ENCODE results near the gene CD84.
"Not testable (repeated sequence)": the region's sequence is repeated elsewhere in the genome, so short reads cannot be mapped to it uniquely, and the experiment has no call there.

The CD84 gene

GRCh38 chr1:160597051-160597450 is 17.8 kb upstream of the CD84 start:
- H3K4me3 ChIP-seq (ENCODE audit: low read depth in 1 of 5, low read length in 5 of 5): no peak overlapping the region

GRCh38 chr1:160590488-160590887 is 11.2 kb upstream of the CD84 start:
- Histone ChIP-seq H3K4me1 (ENCODE audit: control insufficient read depth in 5 of 5, insufficient read depth in 5 of 5, low read length in 5 of 5) (no peaks in the 10 kb centered on the region), H3K27me3 (ENCODE audit: control insufficient read depth in 5 of 5, insufficient read depth in 4 of 5, low read length in 5 of 5) (no peaks in the 10 kb centered on the region), H3K27ac (ENCODE audit: low read depth, low read length) (no peak overlapping the region), H3K9me3 (ENCODE audit: control insufficient read depth in 5 of 5, low read length in 5 of 5) (no peaks in the 10 kb centered on the region), H3K9ac (ENCODE audit: low read length in 5 of 5) (no peak overlapping the region), H3K36me3 (ENCODE audit: control insufficient read depth in 5 of 5, insufficient read depth in 5 of 5, low read length in 5 of 5) (no peaks in the 10 kb centered on the region), H3K4me3 (ENCODE audit: low read depth in 1 of 5, low read length in 5 of 5) (no peak overlapping the region)

More at GRCh38 chr1:160597051-160597450, 17.8 kb upstream of the CD84 start:
- H3K4me1 ChIP-seq (ENCODE audit: control insufficient read depth in 5 of 5, insufficient read depth in 5 of 5, low read length in 5 of 5): no peaks in the 10 kb centered on the region
- no peaks in the 10 kb centered on the region for H3K36me3 ChIP-seq (ENCODE audit: control insufficient read depth in 5 of 5, insufficient read depth in 5 of 5, low read length in 5 of 5)
- no peaks in the 10 kb centered on the region for H3K27me3 ChIP-seq (ENCODE audit: control insufficient read depth in 5 of 5, insufficient read depth in 4 of 5, low read length in 5 of 5)
- H3K9me3 ChIP-seq (ENCODE audit: control insufficient read depth in 5 of 5, low read length in 5 of 5): peaks cover 0 to 14% (median 8%) of the 10 kb centered on the region in 5 donors
- H3K9ac ChIP-seq (ENCODE audit: low read length in 5 of 5): no peak overlapping the region
- no peak overlapping the region for H3K27ac ChIP-seq (ENCODE audit: low read depth, low read length)

DNA sequence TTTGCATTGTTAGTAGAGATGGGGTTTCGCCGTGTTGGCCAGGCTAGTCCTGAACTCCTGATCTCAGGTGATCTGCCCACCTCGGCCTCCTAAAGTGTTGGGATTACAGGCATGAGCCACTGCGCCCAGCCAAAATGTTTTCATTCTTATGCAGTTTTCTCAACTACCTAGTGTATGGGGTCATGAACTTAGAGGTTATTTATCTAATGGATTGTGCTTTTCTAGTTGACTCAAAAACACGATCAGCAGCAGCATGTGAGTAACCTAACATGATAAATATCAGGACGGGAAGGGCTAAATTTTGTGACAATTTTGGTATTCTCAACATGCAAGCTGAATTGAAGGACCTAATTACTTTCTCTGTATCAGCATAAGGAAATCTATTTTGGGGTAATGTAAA is 9.2 kb upstream of the CD84 start:
- H3K27ac ChIP-seq (ENCODE audit: low read depth, low read length): no peak overlapping the region

GRCh38 chr1:160584784-160585183 is 5.5 kb upstream of the CD84 start:
- Histone ChIP-seq H3K9ac (ENCODE audit: low read length in 5 of 5) (no peak overlapping the region), H3K27me3 (ENCODE audit: control insufficient read depth in 5 of 5, insufficient read depth in 4 of 5, low read length in 5 of 5) (no peaks in the 10 kb centered on the region), H3K9me3 (ENCODE audit: control insufficient read depth in 5 of 5, low read length in 5 of 5) (no peaks in the 10 kb centered on the region), H3K27ac (ENCODE audit: low read depth, low read length) (no peak overlapping the region), H3K4me3 (ENCODE audit: low read depth in 1 of 5, low read length in 5 of 5) (no peak overlapping the region), H3K36me3 (ENCODE audit: control insufficient read depth in 5 of 5, insufficient read depth in 5 of 5, low read length in 5 of 5) (no peaks in the 10 kb centered on the region), H3K4me1 (ENCODE audit: control insufficient read depth in 5 of 5, insufficient read depth in 5 of 5, low read length in 5 of 5) (peaks cover 0 to 3% (median 0%) of the 10 kb centered on the region in 5 donors)

More for the DNA sequence above, 9.2 kb upstream of the CD84 start:
- Histone ChIP-seq H3K4me1 (ENCODE audit: control insufficient read depth in 5 of 5, insufficient read depth in 5 of 5, low read length in 5 of 5) (no peaks in the 10 kb centered on the region), H3K36me3 (ENCODE audit: control insufficient read depth in 5 of 5, insufficient read depth in 5 of 5, low read length in 5 of 5) (no peaks in the 10 kb centered on the region), H3K9ac (ENCODE audit: low read length in 5 of 5) (no peak overlapping the region), H3K4me3 (ENCODE audit: low read depth in 1 of 5, low read length in 5 of 5) (no peak overlapping the region), H3K27me3 (ENCODE audit: control insufficient read depth in 5 of 5, insufficient read depth in 4 of 5, low read length in 5 of 5) (no peaks in the 10 kb centered on the region), H3K9me3 (ENCODE audit: control insufficient read depth in 5 of 5, low read length in 5 of 5) (no peaks in the 10 kb centered on the region)

DNA sequence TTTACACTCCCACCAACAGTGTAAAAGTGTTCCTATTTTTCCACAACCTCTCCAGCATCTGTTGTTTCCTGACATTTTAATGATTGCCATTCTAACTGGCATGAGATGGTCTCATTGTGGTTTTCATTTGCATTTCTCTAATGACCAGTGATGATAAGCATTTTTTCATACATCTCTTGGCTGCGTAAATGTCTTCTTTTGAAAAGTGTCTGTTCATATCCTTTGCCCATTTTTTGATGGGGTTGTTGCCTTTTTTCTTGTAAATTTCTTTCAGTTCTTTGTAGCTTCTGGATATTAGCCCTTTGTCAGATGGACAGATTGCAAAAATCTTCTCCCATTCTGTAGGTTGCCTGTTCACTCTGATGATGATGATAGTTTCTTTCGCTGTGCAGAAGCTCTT is 3.7 kb upstream of the CD84 start:
- not testable (repeated sequence) for H3K36me3 ChIP-seq (ENCODE audit: control insufficient read depth in 5 of 5, insufficient read depth in 5 of 5, low read length in 5 of 5); H3K27me3 ChIP-seq (ENCODE audit: control insufficient read depth in 5 of 5, insufficient read depth in 4 of 5, low read length in 5 of 5); H3K27ac ChIP-seq (ENCODE audit: low read depth, low read length); H3K9ac ChIP-seq (ENCODE audit: low read length in 5 of 5); H3K4me3 ChIP-seq (ENCODE audit: low read depth in 1 of 5, low read length in 5 of 5); H3K9me3 ChIP-seq (ENCODE audit: control insufficient read depth in 5 of 5, low read length in 5 of 5); H3K4me1 ChIP-seq (ENCODE audit: control insufficient read depth in 5 of 5, insufficient read depth in 5 of 5, low read length in 5 of 5)

DNA sequence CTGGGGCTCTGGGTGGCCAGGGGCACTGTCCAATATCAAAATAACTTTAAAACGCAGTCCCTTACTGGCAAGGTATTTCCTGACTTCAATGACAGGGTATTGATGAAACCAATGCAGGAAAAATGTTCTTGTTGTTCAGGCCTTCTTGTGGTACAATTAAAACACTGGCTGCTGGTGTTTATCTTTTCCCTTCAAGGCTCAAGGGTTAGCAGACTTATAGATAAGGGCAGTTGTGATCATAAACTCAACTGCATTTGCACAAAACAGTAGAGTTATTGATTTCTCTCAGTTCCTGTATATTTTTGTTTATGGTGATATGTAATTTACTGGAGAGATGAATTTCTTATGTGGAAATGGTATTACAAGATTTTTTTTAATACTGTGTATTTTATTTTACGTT is 2.7 kb upstream of the CD84 start:
- Histone ChIP-seq H3K4me3 (ENCODE audit: low read depth in 1 of 5, low read length in 5 of 5) (no peak overlapping the region), H3K36me3 (ENCODE audit: control insufficient read depth in 5 of 5, insufficient read depth in 5 of 5, low read length in 5 of 5) (no peaks in the 10 kb centered on the region), H3K9ac (ENCODE audit: low read length in 5 of 5) (no peak overlapping the region), H3K27me3 (ENCODE audit: control insufficient read depth in 5 of 5, insufficient read depth in 4 of 5, low read length in 5 of 5) (no peaks in the 10 kb centered on the region), H3K9me3 (ENCODE audit: control insufficient read depth in 5 of 5, low read length in 5 of 5) (no peaks in the 10 kb centered on the region), H3K4me1 (ENCODE audit: control insufficient read depth in 5 of 5, insufficient read depth in 5 of 5, low read length in 5 of 5) (peaks cover 0 to 3% (median 0%) of the 10 kb centered on the region in 5 donors), H3K27ac (ENCODE audit: low read depth, low read length) (no peak overlapping the region)

DNA sequence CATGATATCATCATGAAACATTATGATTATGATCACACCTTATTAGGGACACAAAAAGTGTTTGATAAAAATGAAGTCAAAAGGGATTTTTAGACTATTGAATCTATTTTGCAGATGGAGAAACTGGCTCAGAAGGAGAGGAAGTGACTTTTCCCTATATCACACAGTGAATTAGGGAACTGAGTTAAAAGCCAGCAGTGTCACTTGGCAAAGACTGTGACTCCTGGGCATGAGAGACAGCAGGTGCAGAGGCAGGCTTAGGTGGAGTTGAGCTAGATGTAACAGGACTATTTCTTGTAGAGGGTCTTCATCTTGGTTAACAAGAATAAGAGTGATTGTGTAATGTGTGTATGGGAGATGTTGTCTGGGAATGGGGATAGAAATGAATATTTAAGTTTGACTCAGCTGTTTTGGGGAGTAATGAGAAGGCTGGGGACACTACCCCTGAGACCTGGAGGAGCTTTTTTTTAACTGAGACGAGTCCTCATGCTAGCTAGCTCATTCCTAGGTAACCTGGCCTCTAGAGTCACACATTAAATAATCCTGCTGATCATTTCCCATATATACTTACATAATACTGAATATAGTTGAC is 1.0 kb upstream of the CD84 start:
- Histone ChIP-seq H3K4me3 (ENCODE audit: low read depth in 1 of 5, low read length in 5 of 5) (no peak overlapping the region), H3K9ac (ENCODE audit: low read length in 5 of 5) (no peak overlapping the region), H3K4me1 (ENCODE audit: control insufficient read depth in 5 of 5, insufficient read depth in 5 of 5, low read length in 5 of 5) (peaks cover 0 to 10% (median 0%) of the 10 kb centered on the region in 5 donors), H3K9me3 (ENCODE audit: control insufficient read depth in 5 of 5, low read length in 5 of 5) (no peaks in the 10 kb centered on the region), H3K27ac (ENCODE audit: low read depth, low read length) (no peak overlapping the region), H3K27me3 (ENCODE audit: control insufficient read depth in 5 of 5, insufficient read depth in 4 of 5, low read length in 5 of 5) (no peaks in the 10 kb centered on the region), H3K36me3 (ENCODE audit: control insufficient read depth in 5 of 5, insufficient read depth in 5 of 5, low read length in 5 of 5) (no peaks in the 10 kb centered on the region)

GRCh38 chr1:160578525-160579191 is 638 bp downstream of the CD84 start:
- Histone ChIP-seq H3K36me3 (ENCODE audit: control insufficient read depth in 5 of 5, insufficient read depth in 5 of 5, low read length in 5 of 5) (no peaks in the 10 kb centered on the region), H3K4me1 (ENCODE audit: control insufficient read depth in 5 of 5, insufficient read depth in 5 of 5, low read length in 5 of 5) (peaks cover 0 to 15% (median 0%) of the 10 kb centered on the region in 5 donors), H3K4me3 (ENCODE audit: low read depth in 1 of 5, low read length in 5 of 5) (peak overlapping the region; percentile 13 to 63 (median 38)), H3K9ac (ENCODE audit: low read length in 5 of 5) (peak overlapping the region in 3 of 5 donors; percentile 23 to 64 (median 60)), H3K27ac (ENCODE audit: low read depth, low read length) (peak overlapping the region; percentile 28), H3K27me3 (ENCODE audit: control insufficient read depth in 5 of 5, insufficient read depth in 4 of 5, low read length in 5 of 5) (no peaks in the 10 kb centered on the region), H3K9me3 (ENCODE audit: control insufficient read depth in 5 of 5, low read length in 5 of 5) (no peaks in the 10 kb centered on the region)

DNA sequence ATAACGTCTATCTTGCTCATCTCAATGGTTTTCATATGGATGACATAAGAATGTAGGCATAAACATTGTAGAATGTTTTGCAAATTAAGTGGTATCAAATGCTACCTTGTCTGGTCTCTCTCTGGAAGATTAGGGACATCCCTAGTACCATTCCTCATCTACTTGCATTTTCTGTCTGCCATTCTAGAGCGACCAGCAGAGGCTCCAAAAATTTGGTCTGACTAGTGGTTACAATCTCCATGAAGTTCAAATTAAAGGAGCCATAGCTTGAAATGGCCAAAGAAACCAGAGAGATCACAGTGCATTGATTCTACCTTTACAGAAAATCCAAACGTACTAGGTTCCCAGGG is 1.1 kb downstream of the CD84 start:
- no peaks in the 10 kb centered on the region for H3K27me3 ChIP-seq (ENCODE audit: control insufficient read depth in 5 of 5, insufficient read depth in 4 of 5, low read length in 5 of 5)
- peak overlapping the region in 3 of 5 donors; percentile 36 to 63 (median 38) for H3K4me3 ChIP-seq (ENCODE audit: low read depth in 1 of 5, low read length in 5 of 5)
- peak overlapping the region in 1 of 5 donors; percentile 64 for H3K9ac ChIP-seq (ENCODE audit: low read length in 5 of 5)
- H3K9me3 ChIP-seq (ENCODE audit: control insufficient read depth in 5 of 5, low read length in 5 of 5): no peaks in the 10 kb centered on the region
- H3K36me3 ChIP-seq (ENCODE audit: control insufficient read depth in 5 of 5, insufficient read depth in 5 of 5, low read length in 5 of 5): no peaks in the 10 kb centered on the region
- H3K27ac ChIP-seq (ENCODE audit: low read depth, low read length): peak overlapping the region; percentile 28
- peaks cover 0 to 20% (median 0%) of the 10 kb centered on the region in 5 donors for H3K4me1 ChIP-seq (ENCODE audit: control insufficient read depth in 5 of 5, insufficient read depth in 5 of 5, low read length in 5 of 5)

DNA sequence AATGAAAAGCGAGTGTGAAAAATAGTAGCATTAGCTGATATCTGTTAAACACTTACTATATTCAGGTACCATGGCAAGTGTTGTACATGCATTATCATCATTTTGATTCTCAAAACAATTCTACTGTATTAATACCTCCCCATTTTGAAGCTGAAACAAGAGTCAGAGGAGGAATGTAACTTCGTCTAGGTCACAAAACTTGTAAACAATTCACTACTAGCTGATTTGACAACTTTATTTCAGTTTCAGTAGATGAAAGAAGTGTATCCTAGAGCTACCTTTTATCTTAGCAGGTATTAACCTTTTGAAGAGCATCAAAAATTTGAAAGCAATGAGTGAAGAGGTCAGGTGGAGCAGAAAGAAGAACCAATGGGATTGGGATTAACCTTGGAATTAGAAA is 1.6 kb downstream of the CD84 start:
- no peaks in the 10 kb centered on the region for H3K9me3 ChIP-seq (ENCODE audit: control insufficient read depth in 5 of 5, low read length in 5 of 5)
- H3K9ac ChIP-seq (ENCODE audit: low read length in 5 of 5): peak overlapping the region in 1 of 5 donors; percentile 12
- peaks cover 0 to 22% (median 0%) of the 10 kb centered on the region in 5 donors for H3K4me1 ChIP-seq (ENCODE audit: control insufficient read depth in 5 of 5, insufficient read depth in 5 of 5, low read length in 5 of 5)
- peak overlapping the region; percentile 42 for H3K27ac ChIP-seq (ENCODE audit: low read depth, low read length)
- no peaks in the 10 kb centered on the region for H3K36me3 ChIP-seq (ENCODE audit: control insufficient read depth in 5 of 5, insufficient read depth in 5 of 5, low read length in 5 of 5)
- no peaks in the 10 kb centered on the region for H3K27me3 ChIP-seq (ENCODE audit: control insufficient read depth in 5 of 5, insufficient read depth in 4 of 5, low read length in 5 of 5)
- peak overlapping the region in 1 of 5 donors; percentile 63 for H3K4me3 ChIP-seq (ENCODE audit: low read depth in 1 of 5, low read length in 5 of 5)

Measured in subcutaneous abdominal adipose tissue (tissue), 5 donors.